ENCODE measurements around the gene WWP2. TPM values are rescaled to one million over a fixed set of nuclear protein-coding genes. Genes with fewer than 3 reads are reported as not detected.

WWP2 gene
- polyA plus RNA-seq, 1 donor (not counting 4 experiments of a cell fraction or from before 2014, with no cell fraction given) = 6.9 TPM

- Histone ChIP-seq H3K27ac (ENCODE audit: control insufficient read depth, insufficient read depth, low read length) (no peak overlapping the region), H3K9ac (ENCODE audit: control insufficient read depth, extremely low read depth, insufficient read depth, low read length) (no peak overlapping the region), H3K4me3 (ENCODE audit: control insufficient read depth in 2 of 3, extremely low read depth in 1 of 3, insufficient read depth in 2 of 3, low read depth in 1 of 3, low read length in 3 of 3) (no peak overlapping the region), H3K9me3 (ENCODE audit: control insufficient read depth, low read depth, low read length) (no peaks in the 10 kb centered on the region), H3K4me2 (ENCODE audit: control insufficient read depth, extremely low read depth, insufficient read depth, low read depth, low read length) (no peak overlapping the region), H2AFZ (ENCODE audit: control insufficient read depth, low read length) (no peak overlapping the region), H4K20me1 (ENCODE audit: control insufficient read depth, extremely low read depth, insufficient read depth, low read length) (peaks cover under 1% of the 10 kb centered on the region), H3K79me2 (ENCODE audit: control insufficient read depth, insufficient read depth, low read length) (no peaks in the 10 kb centered on the region), H3K4me1 (ENCODE audit: control insufficient read depth, extremely low read depth, insufficient read depth, low read length) (no peaks in the 10 kb centered on the region), H3K36me3 (ENCODE audit: control insufficient read depth in 2 of 2, extremely low read depth in 1 of 2, insufficient read depth in 2 of 2, low read length in 2 of 2) (peaks cover 9 to 31% of the 10 kb centered on the region in 2 experiments), H3K9me1 (ENCODE audit: control insufficient read depth, extremely low read depth, insufficient read depth, low read length) (no peaks in the 10 kb centered on the region), H3K27me3 (ENCODE audit: control insufficient read depth, extremely low read depth, insufficient read depth, low read length) (no peaks in the 10 kb centered on the region)
- DNase-seq (ENCODE audit: low read depth, low spot score) (no peak), FAIRE-seq (no peak)
- TF ChIP-seq EZH2 (IDR thresholded peaks at IDR 0.05; ENCODE audit: low read length) = no peak
- no peak for TF ChIP-seq CTCF (optimal IDR thresholded peaks at IDR 0.05 in 1 of 3, IDR thresholded peaks at IDR 0.05 in 1 of 3, conservative IDR thresholded peaks at IDR 0.05 in 1 of 3; ENCODE audit: extremely low read depth in 1 of 3, insufficient read depth in 2 of 3, low read length in 3 of 3)
- dilution Hi-C loops (cut with MboI; ENCODE audit: extremely low pct_ligation_motif_present, low sequenced_read_pairs) = no loop called here
Observed at GRCh38 chr16:69934751-69935150, 172.6 kb downstream of the WWP2 start.

GRCh38 chr16:69935278-69935711 lies 173.2 kb downstream of the WWP2 start:
- Histone ChIP-seq H3K9me1 (ENCODE audit: control insufficient read depth, extremely low read depth, insufficient read depth, low read length) (no peaks in the 10 kb centered on the region), H3K79me2 (ENCODE audit: control insufficient read depth, insufficient read depth, low read length) (no peaks in the 10 kb centered on the region), H2AFZ (ENCODE audit: control insufficient read depth, low read length) (no peak overlapping the region), H3K36me3 (ENCODE audit: control insufficient read depth in 2 of 2, extremely low read depth in 1 of 2, insufficient read depth in 2 of 2, low read length in 2 of 2) (peaks cover 6 to 31% of the 10 kb centered on the region in 2 experiments), H3K9me3 (ENCODE audit: control insufficient read depth, low read depth, low read length) (no peaks in the 10 kb centered on the region), H3K27ac (ENCODE audit: control insufficient read depth, insufficient read depth, low read length) (no peak overlapping the region), H3K27me3 (ENCODE audit: control insufficient read depth, extremely low read depth, insufficient read depth, low read length) (no peaks in the 10 kb centered on the region), H3K4me2 (ENCODE audit: control insufficient read depth, extremely low read depth, insufficient read depth, low read depth, low read length) (no peak overlapping the region), H3K4me3 (ENCODE audit: control insufficient read depth in 2 of 3, extremely low read depth in 1 of 3, insufficient read depth in 2 of 3, low read depth in 1 of 3, low read length in 3 of 3) (no peak overlapping the region), H3K9ac (ENCODE audit: control insufficient read depth, extremely low read depth, insufficient read depth, low read length) (no peak overlapping the region), H3K4me1 (ENCODE audit: control insufficient read depth, extremely low read depth, insufficient read depth, low read length) (no peaks in the 10 kb centered on the region), H4K20me1 (ENCODE audit: control insufficient read depth, extremely low read depth, insufficient read depth, low read length) (no peaks in the 10 kb centered on the region)
- FAIRE-seq (no peak), DNase-seq (ENCODE audit: low read depth, low spot score) (no peak)
- TF ChIP-seq EZH2 (IDR thresholded peaks at IDR 0.05; ENCODE audit: low read length) (no peak), CTCF (optimal IDR thresholded peaks at IDR 0.05 in 1 of 3, IDR thresholded peaks at IDR 0.05 in 1 of 3, conservative IDR thresholded peaks at IDR 0.05 in 1 of 3; ENCODE audit: extremely low read depth in 1 of 3, insufficient read depth in 2 of 3, low read length in 3 of 3) (no peak)
- dilution Hi-C loops (cut with MboI; ENCODE audit: extremely low pct_ligation_motif_present, low sequenced_read_pairs) = no loop called here

All from keratinocyte (primary cell).